ENCODE data around the gene TREML4.

DNA sequence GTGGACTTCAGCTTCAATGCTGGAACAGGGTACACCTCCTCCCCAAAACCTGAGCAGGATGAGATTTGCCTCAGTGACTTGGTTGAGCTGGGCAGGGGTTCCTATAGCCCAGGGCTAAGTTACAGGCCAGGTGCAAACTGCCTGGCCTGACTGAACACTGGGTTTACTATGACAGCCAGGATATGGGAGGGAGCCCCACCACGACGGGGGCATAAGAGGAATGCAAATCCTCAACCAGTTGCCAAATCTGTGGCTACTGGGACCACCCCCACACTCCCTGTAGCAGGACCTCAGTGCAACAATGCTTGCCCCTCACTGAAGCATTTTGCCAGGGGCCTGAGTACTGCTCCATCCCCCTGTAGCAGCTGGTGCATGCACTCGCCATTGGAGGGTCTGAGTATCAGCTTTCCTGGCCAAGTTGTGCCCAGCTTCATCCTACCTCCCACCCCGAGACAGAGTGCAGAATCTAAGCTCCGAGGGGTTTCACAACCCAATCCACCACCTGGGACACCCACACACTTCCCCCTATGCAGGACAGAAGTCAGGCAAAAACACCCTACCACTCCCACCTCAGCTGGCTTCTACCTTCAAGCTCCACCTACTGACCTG lies 27.6 kb downstream of the TREML4 start:
- TF ChIP-seq CTCF (tag by site-specific recombination; IDR thresholded peaks at IDR 0.05) (no peak), ZFP69B (tag by site-specific recombination; IDR thresholded peaks at IDR 0.05) (no peak), ZXDB (tag by site-specific recombination; IDR thresholded peaks at IDR 0.05) (no peak), ZBTB49 (tag by site-specific recombination; IDR thresholded peaks at IDR 0.05; ENCODE audit: low read depth) (no peak), MYNN (tag by site-specific recombination; IDR thresholded peaks at IDR 0.05; ENCODE audit: borderline replicate concordance) (no peak), ZNF37A (tag by site-specific recombination; IDR thresholded peaks at IDR 0.05) (no peak), ZNF843 (tag by site-specific recombination; IDR thresholded peaks at IDR 0.05) (no peak), PRDM4 (tag by site-specific recombination; IDR thresholded peaks at IDR 0.05) (no peak), SCRT2 (tag by site-specific recombination; IDR thresholded peaks at IDR 0.05) (no peak)
